NCI-H146 treated with DMSO at 0.1 percent for 48 hours (cell line): ENCODE data around the gene RBBP6.

Experiments
- DNase-seq: peaks from one replicate; lab custom pipeline; 2025; ENCODE audit not compliant: unreplicated experiment; lab: John Stamatoyannopoulos, UW

Gene RBBP6

DNA sequence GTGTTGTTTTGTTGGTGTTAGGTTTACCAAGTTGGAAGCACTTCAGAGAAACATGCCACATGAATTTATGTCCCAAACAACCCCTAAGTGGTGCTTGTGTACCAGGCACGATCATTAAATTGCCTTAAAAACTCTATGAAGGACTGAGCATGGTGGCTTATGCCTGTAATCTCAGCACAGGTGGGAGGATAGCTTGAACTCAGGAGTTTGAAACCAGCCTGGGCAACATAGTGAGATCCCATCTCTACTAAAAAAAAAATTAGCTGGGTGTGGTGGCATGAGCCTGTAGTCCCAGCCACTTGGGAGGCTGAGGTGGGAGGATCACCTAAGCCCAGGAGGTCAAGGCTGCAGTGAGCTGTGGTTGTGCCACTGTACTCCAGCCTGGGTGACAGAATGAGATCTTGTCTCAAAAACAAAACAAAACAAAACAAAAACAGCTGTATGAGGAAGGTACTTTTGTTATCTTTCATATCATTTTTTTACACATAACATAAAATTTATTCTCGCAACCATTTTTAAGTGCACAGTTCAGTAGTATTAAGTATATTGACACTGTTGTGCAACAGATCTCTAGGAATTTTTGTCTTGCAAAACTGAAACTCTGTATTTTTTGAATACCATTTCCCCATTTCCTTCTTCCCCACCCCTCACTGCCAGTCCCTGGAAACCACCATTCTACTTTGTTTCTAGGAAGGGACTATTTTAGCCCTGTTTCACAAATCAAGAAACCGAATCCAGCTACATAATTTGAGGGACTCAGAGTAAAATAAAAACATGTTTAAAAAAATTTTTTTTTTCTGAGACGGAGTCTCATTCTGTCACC, 14.3 kb upstream of the RBBP6 start:
- DNase-seq = no peak

- no peak for DNase-seq
Observed at GRCh38 chr16:24525970-24526559, 13.3 kb upstream of the RBBP6 start.

- DNase-seq = no peak
Observed at GRCh38 chr16:24526701-24527495, 12.5 kb upstream of the RBBP6 start.

DNA sequence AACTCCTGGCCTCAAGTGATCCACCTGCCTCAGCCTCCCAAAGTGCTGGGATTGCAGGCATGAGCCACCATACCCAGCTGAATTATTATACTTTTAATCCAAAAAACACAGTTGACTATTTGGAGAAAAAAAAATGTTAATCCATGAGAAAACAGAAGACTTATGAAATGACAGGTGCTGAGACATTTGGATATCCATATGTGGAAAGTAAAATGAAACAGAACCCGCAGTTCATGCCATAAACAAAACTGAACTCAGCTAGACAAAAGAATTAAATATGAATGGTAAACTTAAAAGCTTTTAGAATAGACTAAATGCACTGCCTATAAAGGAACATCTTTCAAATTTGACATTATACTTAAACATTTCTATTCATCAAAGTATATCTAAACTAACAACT, 8.2 kb upstream of the RBBP6 start:
- DNase-seq = no peak

- no peak for DNase-seq
Observed at GRCh38 chr16:24534620-24535019, 4.7 kb upstream of the RBBP6 start.

- DNase-seq = no peak
Observed at GRCh38 chr16:24535827-24536226, 3.5 kb upstream of the RBBP6 start.

GRCh38 chr16:24536671-24537070, 2.7 kb upstream of the RBBP6 start:
- no peak for DNase-seq

DNA sequence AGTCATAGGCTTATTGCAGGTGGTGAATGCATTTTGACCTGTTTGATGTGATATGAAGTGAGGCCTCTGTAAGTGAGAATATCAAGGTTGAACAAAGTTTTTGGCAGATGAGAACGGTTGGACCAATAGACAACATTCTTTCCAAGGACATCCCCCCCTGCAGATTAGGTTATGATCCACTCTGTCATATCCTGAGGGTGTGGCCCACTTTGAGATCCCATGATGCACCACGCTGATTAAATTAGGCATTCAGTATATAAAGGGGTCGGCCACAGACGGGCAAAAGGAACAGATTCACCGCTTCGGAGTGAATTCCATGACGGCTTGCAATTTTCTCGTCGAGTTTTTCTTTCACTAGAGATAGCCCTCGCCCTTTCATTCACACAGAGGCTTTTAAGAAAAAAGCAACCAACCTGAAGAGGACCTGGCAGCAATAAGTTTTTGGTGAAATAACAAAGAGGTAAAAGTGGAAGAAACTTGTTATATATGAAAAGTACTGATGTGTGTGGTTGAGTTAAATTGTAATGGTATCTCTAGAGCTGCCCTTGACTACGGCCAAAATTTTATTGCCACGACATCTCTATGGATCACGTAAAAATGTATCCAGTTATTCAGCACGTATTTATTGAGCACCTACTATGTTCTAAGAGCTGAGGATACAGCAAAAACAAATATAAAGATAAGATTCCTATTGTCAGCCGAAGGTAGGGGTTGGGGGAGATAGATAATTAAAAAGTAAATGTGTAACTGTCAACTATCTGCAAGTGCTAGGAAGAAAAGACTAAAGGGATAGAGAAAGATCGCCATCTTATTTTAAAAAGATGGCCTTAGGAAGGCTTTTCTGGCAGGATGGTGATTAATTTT, 1.7 kb upstream of the RBBP6 start:
- no peak for DNase-seq

GRCh38 chr16:24538756-24539294, 541 bp upstream of the RBBP6 start:
- peak; percentile 89 for DNase-seq

DNA sequence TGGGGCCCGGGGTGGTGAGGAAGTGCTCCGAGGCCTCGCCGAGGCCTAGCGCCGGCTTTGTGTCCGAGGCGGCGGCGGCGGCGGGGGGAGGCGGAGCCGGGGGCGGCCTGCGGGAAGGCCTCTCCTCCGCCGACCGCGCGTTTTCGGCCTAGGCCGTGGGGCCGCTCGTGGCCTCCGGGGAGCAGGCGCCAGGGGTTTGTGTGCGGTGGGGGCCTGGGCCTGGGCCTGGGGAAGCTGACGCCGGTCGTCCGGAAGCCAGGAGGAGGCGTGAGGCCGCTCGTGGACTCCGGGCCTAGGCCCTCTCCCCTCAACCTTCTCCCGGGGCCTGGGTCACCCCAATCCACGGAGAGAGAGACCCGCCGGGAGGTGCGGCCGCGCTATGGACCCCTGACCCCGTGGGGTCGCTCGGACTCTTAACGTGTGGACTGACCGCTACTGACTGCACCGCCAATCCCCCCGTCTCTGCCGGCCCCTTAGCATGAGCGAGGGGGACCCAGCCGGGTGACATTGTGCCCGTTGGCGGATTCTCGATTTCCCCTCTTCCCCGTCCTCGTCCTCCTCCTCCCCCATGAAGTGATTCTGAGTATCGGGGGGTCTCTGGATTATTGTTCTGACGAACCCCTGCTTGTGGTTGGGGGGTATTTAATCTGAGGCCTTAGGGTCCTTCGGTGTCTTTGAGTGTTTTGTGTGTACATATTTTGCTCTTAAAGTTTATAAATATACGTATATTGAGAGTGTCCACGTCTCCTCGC, 660 bp downstream of the RBBP6 start:
- no peak for DNase-seq

DNA sequence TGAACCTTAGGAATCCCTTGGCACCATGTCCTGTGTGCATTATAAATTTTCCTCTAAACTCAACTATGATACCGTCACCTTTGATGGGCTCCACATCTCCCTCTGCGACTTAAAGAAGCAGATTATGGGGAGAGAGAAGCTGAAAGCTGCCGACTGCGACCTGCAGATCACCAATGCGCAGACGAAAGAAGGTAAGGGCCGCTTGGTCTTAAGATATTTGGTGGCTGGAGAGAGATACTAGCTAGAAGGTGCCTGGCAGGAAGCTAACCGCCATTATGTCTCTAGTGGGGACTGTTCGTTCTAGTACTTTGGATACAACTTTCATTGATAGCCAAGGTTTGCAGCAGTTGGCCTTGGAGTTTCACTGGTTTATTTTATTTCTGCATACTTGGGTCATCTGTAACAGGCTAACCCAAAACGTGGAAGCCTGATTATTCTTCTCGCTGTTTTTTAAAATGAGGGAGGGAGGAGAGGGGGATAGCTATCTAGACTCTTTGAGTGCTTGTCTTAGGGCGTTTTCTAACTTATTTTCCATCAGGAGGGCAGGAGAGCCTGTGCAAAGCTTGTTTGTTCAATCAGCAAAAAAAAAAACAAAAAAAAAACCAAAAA, 1.3 kb downstream of the RBBP6 start:
- peak; percentile 27 for DNase-seq

DNA sequence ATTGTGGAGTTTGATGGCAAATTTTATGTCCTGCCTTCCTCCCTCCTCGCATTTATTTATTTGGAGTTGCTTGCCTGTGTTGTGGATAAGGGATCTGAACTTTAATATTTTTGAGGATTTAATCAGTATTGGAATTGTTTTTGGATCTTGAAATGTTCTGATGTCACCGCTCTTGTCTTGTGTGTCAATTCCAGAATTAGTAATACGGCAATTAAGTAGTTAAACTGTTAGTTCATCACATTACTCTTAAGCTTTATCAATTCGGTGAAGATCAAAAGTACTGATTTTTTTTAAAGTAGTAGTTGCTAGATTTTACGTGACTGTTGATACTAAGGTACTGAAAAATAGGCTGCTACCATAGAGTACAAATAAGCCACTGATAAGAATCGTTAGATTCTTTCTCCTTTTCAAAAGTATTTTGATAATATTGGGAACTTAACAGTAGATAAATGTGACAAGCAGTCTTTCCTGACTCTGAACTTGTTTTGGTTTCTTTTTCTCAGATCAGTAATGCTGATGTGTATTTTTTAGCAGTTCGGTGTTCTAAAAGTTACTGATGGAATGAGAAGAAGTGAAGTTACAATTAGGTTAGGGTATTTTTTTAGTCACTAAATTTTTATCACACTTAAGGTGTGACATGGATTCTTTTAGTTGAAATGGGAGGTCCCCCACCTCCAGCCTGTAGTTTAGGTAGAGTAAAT, 2.0 kb downstream of the RBBP6 start:
- no peak for DNase-seq

DNA sequence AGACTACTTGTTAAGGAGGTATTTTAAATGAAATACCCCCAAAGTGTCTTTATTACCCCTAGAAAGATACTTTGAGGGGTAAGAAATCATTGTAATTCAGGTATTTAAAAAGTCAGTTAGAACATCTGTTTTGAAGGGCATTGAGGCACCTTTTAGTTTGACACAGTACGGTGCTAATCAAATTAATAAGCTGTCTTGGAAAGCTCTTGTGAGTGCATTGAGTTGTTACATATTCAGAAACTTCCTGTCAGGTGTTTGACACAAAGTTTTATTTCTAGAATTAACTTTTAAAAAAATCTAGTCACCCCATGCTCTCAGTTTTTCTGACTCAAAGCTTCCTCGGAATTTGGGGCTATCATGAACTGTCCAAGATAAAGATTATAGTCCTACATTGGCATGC, 4.6 kb downstream of the RBBP6 start:
- no peak for DNase-seq

- no peak for DNase-seq
Observed at GRCh38 chr16:24544640-24545039, 5.3 kb downstream of the RBBP6 start.

DNA sequence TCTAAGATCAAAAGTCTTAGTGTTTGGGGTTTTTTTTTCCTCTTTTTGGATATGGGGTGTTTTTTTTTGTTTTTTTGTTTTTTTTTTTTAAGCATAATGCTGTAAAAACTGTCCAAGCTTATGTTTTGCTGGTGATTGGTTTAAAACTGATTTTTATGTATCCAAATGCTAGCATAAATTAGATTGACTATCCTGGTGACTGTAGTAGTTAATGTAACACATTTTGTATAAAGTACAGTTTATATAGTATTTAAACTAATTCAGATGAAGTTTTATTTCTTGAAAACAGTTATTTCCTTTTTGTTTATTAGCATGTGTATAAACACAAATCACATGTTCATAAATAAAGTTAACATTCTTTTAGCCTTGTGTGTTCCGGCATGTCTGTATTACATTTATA, 10.9 kb downstream of the RBBP6 start:
- DNase-seq = no peak

DNA sequence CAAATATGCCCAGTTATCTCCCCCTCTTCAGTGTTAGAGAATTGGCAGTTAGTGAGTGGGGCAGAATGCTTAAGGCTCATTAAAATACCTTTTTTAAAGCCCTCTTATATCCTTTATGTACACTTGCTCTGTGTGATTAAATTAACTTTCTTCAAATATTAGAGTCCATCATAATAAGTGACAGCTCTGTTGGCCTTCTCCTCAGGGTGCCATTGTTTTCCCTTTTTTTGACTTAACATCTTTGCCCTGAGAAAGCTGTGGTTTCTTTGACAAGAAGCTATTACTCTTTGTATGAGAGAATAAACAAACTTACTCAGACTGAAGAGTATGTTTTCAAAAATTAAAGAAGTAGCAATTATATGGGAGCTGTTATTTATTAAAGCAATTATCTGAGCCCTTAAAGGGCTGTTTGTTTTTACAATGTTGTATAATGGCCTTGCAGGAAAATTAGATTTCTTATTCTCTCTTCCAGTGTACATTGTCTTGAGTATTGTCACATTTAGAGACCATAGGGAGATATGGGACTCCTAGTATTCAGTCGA, 13.4 kb downstream of the RBBP6 start:
- DNase-seq = peak; percentile 88

DNA sequence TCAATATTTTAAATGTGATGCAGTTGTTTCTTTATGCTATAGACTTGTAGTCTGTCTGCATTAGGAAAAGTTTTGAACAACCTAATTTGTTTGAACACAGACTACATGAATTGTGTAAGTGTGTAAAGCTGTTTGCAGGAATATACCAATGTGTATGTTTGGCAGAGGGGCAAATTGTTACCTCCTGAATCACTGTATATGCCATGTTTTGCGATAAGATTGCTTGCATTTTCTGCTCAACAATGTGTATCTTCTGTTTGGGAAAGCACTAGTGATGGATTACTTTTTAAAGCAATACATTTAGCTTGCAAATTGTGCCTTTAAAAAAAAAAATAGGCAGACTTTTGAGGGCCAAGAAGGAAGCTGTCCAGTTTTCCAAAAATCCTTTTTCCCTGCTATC, 14.6 kb downstream of the RBBP6 start:
- no peak for DNase-seq

DNA sequence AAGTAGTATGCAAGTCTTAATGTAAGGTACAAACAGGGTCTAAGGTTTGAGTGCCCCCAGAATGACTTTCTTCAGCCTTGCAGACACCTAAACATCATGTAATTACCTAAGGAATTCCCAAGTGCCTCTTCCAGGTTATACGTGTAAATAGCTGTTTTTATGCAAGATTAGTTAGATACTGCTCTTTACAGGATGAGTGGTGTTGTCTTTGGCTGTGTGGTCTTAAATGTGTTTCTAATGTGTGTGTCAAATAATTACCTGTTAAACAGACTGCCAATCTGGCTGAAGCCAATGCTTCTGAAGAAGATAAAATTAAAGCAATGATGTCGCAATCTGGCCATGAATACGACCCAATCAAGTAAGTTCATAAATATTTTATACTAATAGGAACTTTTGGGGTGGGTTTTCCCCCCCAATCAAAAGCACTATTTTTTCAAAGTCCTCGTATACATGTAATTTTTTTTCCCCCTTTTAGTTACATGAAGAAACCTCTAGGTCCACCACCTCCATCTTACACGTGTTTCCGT, 16.0 kb downstream of the RBBP6 start:
- DNase-seq = no peak

DNA sequence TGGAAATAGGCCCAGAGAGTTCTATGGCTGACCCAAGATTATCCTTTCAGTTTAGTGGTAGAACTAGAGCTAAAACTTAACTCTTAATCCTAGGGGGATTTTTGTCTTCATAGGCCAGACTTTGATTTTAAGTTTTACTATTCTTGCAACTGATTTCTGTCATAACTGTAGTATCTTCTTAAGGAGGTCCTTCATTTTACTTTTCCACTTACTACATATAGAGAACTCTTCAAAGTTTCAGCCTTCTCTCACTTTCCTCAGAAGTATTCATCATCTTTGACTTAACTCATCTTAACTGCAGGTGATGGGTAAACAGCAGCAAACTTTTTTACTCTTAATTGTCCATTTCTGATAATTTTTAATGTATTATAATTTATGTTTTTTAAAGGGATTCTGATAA, 23.4 kb downstream of the RBBP6 start:
- DNase-seq = no peak
